ENCODE results near the gene FAM135A. TPM values are rescaled to one million over a fixed set of nuclear protein-coding genes. Genes with fewer than 3 reads are reported as not detected.
"Not testable (repeated sequence)": the region's sequence is repeated elsewhere in the genome, so short reads cannot be mapped to it uniquely, and the experiment has no call there.

The FAM135A gene
- total and polyA plus RNA-seq, 9 of the 15 experiments (the other 6 are each of a cell fraction or from before 2014, with no cell fraction given) = 7.4 to 32.9 (median 19.2) TPM

GRCh38 chr6:70494833-70495232 lies 81.5 kb downstream of the FAM135A start (continued):
- no peak for TF ChIP-seq TAF1 (IDR thresholded peaks at IDR 0.05; ENCODE audit: control insufficient read depth, extremely low read depth, insufficient read depth, low read length, severe bottlenecking)
- no peak for TF ChIP-seq ZNF239 (CRISPR knock-in tag; IDR thresholded peaks at IDR 0.05)

GRCh38 chr6:70495790-70496189 lies 82.5 kb downstream of the FAM135A start:
- H3K4me1 ChIP-seq (replicated peaks in 1 of 2; ENCODE audit: control insufficient read depth in 2 of 2, insufficient read depth in 2 of 2, low read length in 2 of 2) = not testable (repeated sequence)

GRCh38 chr6:70502484-70502883 lies 89.2 kb downstream of the FAM135A start:
- no peak for FAIRE-seq
- 96% methylated on average over 3 of the region's 3 CpGs for WGBS (ENCODE audit: insufficient coverage, low coverage, missing lambda C conversion rate)
- CTCF ChIA-PET (ENCODE audit: low intra/inter-chr PET ratio) = no interaction called here
- TF ChIP-seq ERF (CRISPR knock-in tag; IDR thresholded peaks at IDR 0.05) (no peak), RFX7 (CRISPR knock-in tag; IDR thresholded peaks at IDR 0.05) (no peak), GABPB1 (CRISPR knock-in tag; IDR thresholded peaks at IDR 0.05) (no peak), NFRKB (IDR thresholded peaks at IDR 0.05; ENCODE audit: low read depth) (no peak), POLR3A (IDR thresholded peaks at IDR 0.05; ENCODE audit: borderline replicate concordance, extremely low read depth, insufficient read depth, insufficient read length) (no peak), MEF2A (IDR thresholded peaks at IDR 0.05; ENCODE audit: control insufficient read depth, low read depth, low read length) (no peak), RBFOX2 (IDR thresholded peaks at IDR 0.05; ENCODE audit: low read depth, low read length) (no peak), TFE3 (CRISPR knock-in tag; IDR thresholded peaks at IDR 0.05) (no peak), HDAC2 (IDR thresholded peaks at IDR 0.05) (no peak), ZBTB7A (IDR thresholded peaks at IDR 0.05; ENCODE audit: borderline replicate concordance, control insufficient read depth, low read depth, low read length) (no peak), KHSRP (IDR thresholded peaks at IDR 0.05) (no peak)

More at GRCh38 chr6:70495790-70496189, 82.5 kb downstream of the FAM135A start:
- FAIRE-seq; H2AFZ ChIP-seq (ENCODE audit: low read depth, low read length); H4K20me1 ChIP-seq (replicated peaks; ENCODE audit: control insufficient read depth, insufficient read depth, low read length); H3K4me3 ChIP-seq; H3K9me1 ChIP-seq (ENCODE audit: control insufficient read depth, insufficient read depth, low read length); POLR2A ChIA-PET; H3K9ac ChIP-seq (ENCODE audit: insufficient read depth in 1 of 2, low read depth in 2 of 2, low read length in 2 of 2); H3K27ac ChIP-seq (ENCODE audit: extremely low read depth, low read depth, low read length); H3K36me3 ChIP-seq (ENCODE audit: control insufficient read depth, insufficient read depth, low read length); intact Hi-C loops (cut with micrococcal nuclease); H3K27me3 ChIP-seq (ENCODE audit: control insufficient read depth in 2 of 2, insufficient read depth in 2 of 2, low read length in 2 of 2); H3K9me3 ChIP-seq (replicated peaks; ENCODE audit: control insufficient read depth, insufficient read depth, low read depth, low read length); ATAC-seq; H3K79me2 ChIP-seq (ENCODE audit: control insufficient read depth, insufficient read depth, low read length); in situ Hi-C loops (cut with MboI); CTCF ChIA-PET (ENCODE audit: low intra/inter-chr PET ratio); BruUV-seq (replicated peaks); H3K4me2 ChIP-seq (ENCODE audit: insufficient read depth, low read length); DNase-seq (ENCODE audit: extremely low read depth in 1 of 4, low spot score in 3 of 4): not testable (repeated sequence)
- WGBS (ENCODE audit: insufficient coverage, low coverage, missing lambda C conversion rate) = 80% methylated on average over 1 of the region's 3 CpGs
- peak; percentile 59 for TF ChIP-seq ZNF146 (CRISPR knock-in tag; IDR thresholded peaks at IDR 0.05; ENCODE audit: unreplicated experiment)

More at GRCh38 chr6:70502484-70502883, 89.2 kb downstream of the FAM135A start:
- in situ Hi-C loops (cut with MboI) (no loop called here), intact Hi-C loops (cut with micrococcal nuclease) (no loop called here)
- Histone ChIP-seq H2AFZ (ENCODE audit: low read depth, low read length) (no peak overlapping the region), H3K9me3 (replicated peaks; ENCODE audit: control insufficient read depth, insufficient read depth, low read depth, low read length) (peaks cover 6% of the 10 kb centered on the region; the same call in 1 of the 2 replicates), H3K27me3 (ENCODE audit: control insufficient read depth in 2 of 2, insufficient read depth in 2 of 2, low read length in 2 of 2) (no peaks in the 10 kb centered on the region), H3K4me1 (replicated peaks in 1 of 2; ENCODE audit: control insufficient read depth in 2 of 2, insufficient read depth in 2 of 2, low read length in 2 of 2) (no peaks in the 10 kb centered on the region), H3K27ac (ENCODE audit: extremely low read depth, low read depth, low read length) (no peak overlapping the region), H3K4me2 (ENCODE audit: insufficient read depth, low read length) (no peak overlapping the region), H3K9me1 (ENCODE audit: control insufficient read depth, insufficient read depth, low read length) (no peaks in the 10 kb centered on the region), H3K4me3 (no peak overlapping the region), H3K79me2 (ENCODE audit: control insufficient read depth, insufficient read depth, low read length) (no peaks in the 10 kb centered on the region), H3K9ac (ENCODE audit: insufficient read depth in 1 of 2, low read depth in 2 of 2, low read length in 2 of 2) (no peak overlapping the region), H3K36me3 (ENCODE audit: control insufficient read depth, insufficient read depth, low read length) (peaks cover 42% of the 10 kb centered on the region), H4K20me1 (replicated peaks; ENCODE audit: control insufficient read depth, insufficient read depth, low read length) (no peaks in the 10 kb centered on the region)
- no peak for ATAC-seq
- no TSS peak for BruUV-seq (replicated peaks)
- POLR2A ChIA-PET = no interaction called here
- DNase-seq (ENCODE audit: extremely low read depth in 1 of 4, low spot score in 3 of 4) = no peak
